Skeletal muscle satellite cell (primary cell): ENCODE measurements around the gene LAMTOR3.

Source experiments
- H3K27me3 ChIP-seq: 2 replicates; pipeline ENCODE4 v1.7.0; 2013; ENCODE audit warnings: low read length; ENCODE audit not compliant: control insufficient read depth, insufficient read depth
- H3K36me3 ChIP-seq: 2 replicates; pipeline ENCODE4 v1.7.0; 2013; ENCODE audit warnings: mild to moderate bottlenecking, control low read depth, low read length; ENCODE audit not compliant: insufficient read depth
- H3K4me1 ChIP-seq: 2 replicates; pipeline ENCODE4 v1.7.0; 2013; ENCODE audit warnings: low read length; ENCODE audit not compliant: control insufficient read depth, insufficient read depth
- H3K4me2 ChIP-seq: 2 replicates; pipeline ENCODE4 v1.7.0; 2013; ENCODE audit warnings: mild to moderate bottlenecking, low read length
- H3K4me3 ChIP-seq: 2 replicates; pipeline ENCODE4 v1.7.0; 2013; ENCODE audit warnings: low read length
- H3K9ac ChIP-seq: 2 replicates; pipeline ENCODE4 v1.7.0; 2013; ENCODE audit warnings: mild to moderate bottlenecking, low read depth, low read length, moderate library complexity
- H3K9me3 ChIP-seq: replicated peaks from 2 replicates; pipeline ENCODE4 v1.7.0; 2013; ENCODE audit warnings: mild to moderate bottlenecking, control low read depth, low read length

Gene LAMTOR3

GRCh38 chr4:99861120-99861905 is 32.9 kb downstream of the LAMTOR3 start:
- no peak overlapping the region for H3K4me2 ChIP-seq
- H3K9me3 ChIP-seq = no peaks in the 10 kb centered on the region
- no peak overlapping the region for H3K9ac ChIP-seq
- H3K27me3 ChIP-seq = no peaks in the 10 kb centered on the region
- no peaks in the 10 kb centered on the region for H3K36me3 ChIP-seq
- H3K4me1 ChIP-seq = no peaks in the 10 kb centered on the region
- H3K4me3 ChIP-seq = no peak overlapping the region

GRCh38 chr4:99860521-99860920 is 33.7 kb downstream of the LAMTOR3 start:
- Histone ChIP-seq H3K9ac (no peak overlapping the region), H3K9me3 (no peaks in the 10 kb centered on the region), H3K27me3 (no peaks in the 10 kb centered on the region), H3K4me3 (no peak overlapping the region), H3K4me2 (no peak overlapping the region), H3K36me3 (no peaks in the 10 kb centered on the region), H3K4me1 (no peaks in the 10 kb centered on the region)

- Histone ChIP-seq H3K4me1 (no peaks in the 10 kb centered on the region), H3K9me3 (no peaks in the 10 kb centered on the region), H3K4me3 (no peak overlapping the region), H3K4me2 (no peak overlapping the region), H3K36me3 (no peaks in the 10 kb centered on the region), H3K27me3 (no peaks in the 10 kb centered on the region), H3K9ac (no peak overlapping the region)
These were observed 34.6 kb downstream of the LAMTOR3 start for GRCh38 chr4:99859618-99860017.

GRCh38 chr4:99857307-99857706 is 36.9 kb downstream of the LAMTOR3 start:
- no peaks in the 10 kb centered on the region for H3K36me3 ChIP-seq
- H3K4me3 ChIP-seq = no peak overlapping the region
- no peaks in the 10 kb centered on the region for H3K9me3 ChIP-seq
- H3K4me2 ChIP-seq = no peak overlapping the region
- H3K9ac ChIP-seq = no peak overlapping the region
- H3K4me1 ChIP-seq = no peaks in the 10 kb centered on the region
- no peaks in the 10 kb centered on the region for H3K27me3 ChIP-seq

GRCh38 chr4:99856166-99856565 is 38.1 kb downstream of the LAMTOR3 start:
- Histone ChIP-seq H3K9ac (no peak overlapping the region), H3K4me1 (no peaks in the 10 kb centered on the region)

GRCh38 chr4:99855678-99856077 is 38.5 kb downstream of the LAMTOR3 start:
- H3K9me3 ChIP-seq = no peaks in the 10 kb centered on the region
- no peak overlapping the region for H3K4me3 ChIP-seq
- H3K4me1 ChIP-seq = no peaks in the 10 kb centered on the region
- no peaks in the 10 kb centered on the region for H3K36me3 ChIP-seq
- no peaks in the 10 kb centered on the region for H3K27me3 ChIP-seq
- H3K4me2 ChIP-seq = no peak overlapping the region
- H3K9ac ChIP-seq = no peak overlapping the region

More at GRCh38 chr4:99856166-99856565, 38.1 kb downstream of the LAMTOR3 start:
- Histone ChIP-seq H3K9me3 (no peaks in the 10 kb centered on the region), H3K4me2 (no peak overlapping the region), H3K4me3 (no peak overlapping the region), H3K36me3 (no peaks in the 10 kb centered on the region), H3K27me3 (no peaks in the 10 kb centered on the region)

- H3K4me3 ChIP-seq = no peak overlapping the region
- no peaks in the 10 kb centered on the region for H3K27me3 ChIP-seq
- H3K36me3 ChIP-seq = no peaks in the 10 kb centered on the region
- H3K4me1 ChIP-seq = no peaks in the 10 kb centered on the region
- no peak overlapping the region for H3K4me2 ChIP-seq
- no peak overlapping the region for H3K9ac ChIP-seq
- no peaks in the 10 kb centered on the region for H3K9me3 ChIP-seq
These were observed 40.2 kb downstream of the LAMTOR3 start for GRCh38 chr4:99853999-99854398.

- Histone ChIP-seq H3K4me3 (no peak overlapping the region), H3K9ac (no peak overlapping the region), H3K4me1 (no peaks in the 10 kb centered on the region), H3K27me3 (no peaks in the 10 kb centered on the region), H3K4me2 (no peak overlapping the region), H3K9me3 (no peaks in the 10 kb centered on the region), H3K36me3 (no peaks in the 10 kb centered on the region)
These were observed 41.0 kb downstream of the LAMTOR3 start for GRCh38 chr4:99853190-99853589.

- Histone ChIP-seq H3K27me3 (no peaks in the 10 kb centered on the region), H3K4me3 (no peak overlapping the region), H3K9me3 (no peaks in the 10 kb centered on the region), H3K4me2 (no peak overlapping the region), H3K4me1 (no peaks in the 10 kb centered on the region), H3K36me3 (no peaks in the 10 kb centered on the region), H3K9ac (no peak overlapping the region)
These were observed 42.0 kb downstream of the LAMTOR3 start for GRCh38 chr4:99852199-99852749.

GRCh38 chr4:99848591-99849001 is 45.6 kb downstream of the LAMTOR3 start:
- Histone ChIP-seq H3K27me3 (no peaks in the 10 kb centered on the region), H3K4me1 (no peaks in the 10 kb centered on the region), H3K9ac (no peak overlapping the region), H3K9me3 (no peaks in the 10 kb centered on the region), H3K4me2 (no peak overlapping the region), H3K4me3 (no peak overlapping the region), H3K36me3 (no peaks in the 10 kb centered on the region)

- no peaks in the 10 kb centered on the region for H3K27me3 ChIP-seq
- no peak overlapping the region for H3K4me2 ChIP-seq
- H3K36me3 ChIP-seq = no peaks in the 10 kb centered on the region
- no peak overlapping the region for H3K4me3 ChIP-seq
- H3K4me1 ChIP-seq = no peaks in the 10 kb centered on the region
- H3K9me3 ChIP-seq = no peaks in the 10 kb centered on the region
- H3K9ac ChIP-seq = no peak overlapping the region
These were observed 46.8 kb downstream of the LAMTOR3 start for GRCh38 chr4:99847362-99847976.
